Osteocyte (in vitro differentiated cells): Measurements from ENCODE around the gene ACP7. TPM values are rescaled to one million over a fixed set of nuclear protein-coding genes. Genes with fewer than 3 reads are reported as not detected.

ENCODE experiments used
- DNase-seq: peaks from one replicate; pipeline ENCODE4 v3.0.0; 2021; ENCODE audit warnings: mixed read lengths; ENCODE audit not compliant: unreplicated experiment; ENCODE audit errors: extremely low spot score
- H3K27ac Mint-ChIP-seq: one replicate; pipeline ENCODE4 v1.8.0; 2021; ENCODE audit warnings: mild to moderate bottlenecking, mixed read lengths; ENCODE audit not compliant: unreplicated experiment
- H3K27me3 Mint-ChIP-seq: one replicate; pipeline ENCODE4 v1.8.0; 2021; ENCODE audit warnings: mixed read lengths; ENCODE audit not compliant: unreplicated experiment
- H3K36me3 Mint-ChIP-seq: one replicate; pipeline ENCODE4 v1.8.0; 2021; ENCODE audit warnings: mixed read lengths; ENCODE audit not compliant: unreplicated experiment
- H3K4me1 Mint-ChIP-seq: one replicate; pipeline ENCODE4 v1.8.0; 2021; ENCODE audit warnings: mixed read lengths; ENCODE audit not compliant: unreplicated experiment
- H3K4me3 Mint-ChIP-seq: one replicate; pipeline ENCODE4 v1.8.0; 2021; ENCODE audit warnings: mild to moderate bottlenecking, moderate library complexity, mixed read lengths; ENCODE audit not compliant: unreplicated experiment
- H3K9me3 Mint-ChIP-seq: one replicate; pipeline ENCODE4 v1.8.0; 2021; ENCODE audit warnings: mixed read lengths; ENCODE audit not compliant: unreplicated experiment
- CTCF ChIP-seq: fragments of 200-600 bp; sonication (generic); IDR thresholded peaks from 2 replicates; pipeline ENCODE4 v1.5.0; 2021; ENCODE audit warnings: antibody characterized with exemption, mild to moderate bottlenecking, moderate library complexity
- total RNA-seq: library from RNA; stranded (reverse); gene quantifications from 2 replicates; pipeline ENCODE4 v1.2.1, GENCODE V29; 2021

Gene ACP7
- total RNA-seq, 1 donor from 2014 or later: not detected

- Mint-ChIP-seq H3K27me3 (peaks cover 48% of the 10 kb centered on the region), H3K36me3 (no peaks in the 10 kb centered on the region), H3K4me3 (no peak overlapping the region), H3K9me3 (no peaks in the 10 kb centered on the region), H3K27ac (no peak overlapping the region), H3K4me1 (peaks cover 4% of the 10 kb centered on the region)
- no peak for TF ChIP-seq CTCF
- no peak for DNase-seq
Measured at GRCh38 chr19:39082745-39083598, 1.2 kb upstream of the ACP7 start.

GRCh38 chr19:39083599-39083982, 577 bp upstream of the ACP7 start:
- TF ChIP-seq CTCF: no peak
- H3K36me3 Mint-ChIP-seq: no peaks in the 10 kb centered on the region
- peaks cover 4% of the 10 kb centered on the region for H3K4me1 Mint-ChIP-seq
- H3K9me3 Mint-ChIP-seq: no peaks in the 10 kb centered on the region
- H3K27me3 Mint-ChIP-seq: peaks cover 52% of the 10 kb centered on the region
- H3K27ac Mint-ChIP-seq: no peak overlapping the region
- DNase-seq: no peak
- no peak overlapping the region for H3K4me3 Mint-ChIP-seq

GRCh38 chr19:39084732-39085080, 538 bp downstream of the ACP7 start:
- no peak for TF ChIP-seq CTCF
- no peaks in the 10 kb centered on the region for H3K9me3 Mint-ChIP-seq

GRCh38 chr19:39085392-39085791, 1.2 kb downstream of the ACP7 start:
- Mint-ChIP-seq H3K9me3 (no peaks in the 10 kb centered on the region), H3K36me3 (no peaks in the 10 kb centered on the region), H3K27ac (no peak overlapping the region), H3K4me1 (peaks cover 4% of the 10 kb centered on the region), H3K4me3 (no peak overlapping the region), H3K27me3 (peaks cover 62% of the 10 kb centered on the region)
- no peak for TF ChIP-seq CTCF
- DNase-seq: no peak

More at GRCh38 chr19:39084732-39085080, 538 bp downstream of the ACP7 start:
- Mint-ChIP-seq H3K27me3 (peaks cover 58% of the 10 kb centered on the region), H3K36me3 (no peaks in the 10 kb centered on the region), H3K4me3 (no peak overlapping the region), H3K4me1 (peaks cover 4% of the 10 kb centered on the region), H3K27ac (no peak overlapping the region)
- no peak for DNase-seq

GRCh38 chr19:39086386-39086785, 2.2 kb downstream of the ACP7 start:
- H3K4me1 Mint-ChIP-seq: peaks cover 4% of the 10 kb centered on the region
- TF ChIP-seq CTCF: no peak

More at GRCh38 chr19:39086386-39086785, 2.2 kb downstream of the ACP7 start:
- H3K9me3 Mint-ChIP-seq: no peaks in the 10 kb centered on the region
- DNase-seq: no peak
- H3K27me3 Mint-ChIP-seq: peaks cover 64% of the 10 kb centered on the region
- H3K4me3 Mint-ChIP-seq: no peak overlapping the region
- H3K36me3 Mint-ChIP-seq: no peaks in the 10 kb centered on the region
- no peak overlapping the region for H3K27ac Mint-ChIP-seq
